Measurements from ENCODE around the gene SSNA1.

SSNA1 gene

DNA sequence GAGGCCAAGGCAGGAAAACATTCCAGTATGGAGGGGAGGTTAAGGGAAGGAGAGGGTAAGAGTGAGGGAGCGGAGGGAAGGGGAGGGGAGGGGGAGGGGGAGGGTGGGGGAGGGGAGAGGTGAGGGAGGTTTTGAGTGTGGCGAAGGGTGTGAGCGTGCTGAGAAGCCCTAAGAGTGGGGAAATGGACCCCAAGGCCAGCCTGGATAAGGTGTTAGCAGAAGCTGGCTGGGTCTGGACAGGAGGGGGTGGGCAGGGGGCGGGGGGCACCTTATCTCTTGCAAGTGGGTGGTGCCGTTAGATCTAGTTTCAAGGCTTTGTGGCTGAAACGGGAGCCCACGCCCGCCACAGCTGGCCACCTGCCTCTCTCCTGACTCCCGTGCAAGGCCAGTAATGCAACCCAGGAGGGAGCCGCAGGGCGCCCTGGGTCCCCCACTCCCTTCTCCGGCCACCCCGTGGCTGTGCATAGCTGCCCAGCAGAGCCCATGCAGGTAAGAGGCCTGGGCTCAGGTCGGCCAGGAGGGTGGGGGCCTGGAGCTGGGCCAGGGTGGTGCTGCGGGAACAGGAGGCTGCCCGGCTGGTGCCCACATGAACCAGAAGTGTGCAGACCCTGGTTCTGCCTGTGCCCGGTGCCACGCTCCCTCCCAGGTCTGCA, 39.5 kb downstream of the SSNA1 start:
- DNase-seq (ENCODE audit: low read depth, low spot score) = no peak
- peak overlapping the region; percentile 94 for H3K27ac ChIP-seq

DNA sequence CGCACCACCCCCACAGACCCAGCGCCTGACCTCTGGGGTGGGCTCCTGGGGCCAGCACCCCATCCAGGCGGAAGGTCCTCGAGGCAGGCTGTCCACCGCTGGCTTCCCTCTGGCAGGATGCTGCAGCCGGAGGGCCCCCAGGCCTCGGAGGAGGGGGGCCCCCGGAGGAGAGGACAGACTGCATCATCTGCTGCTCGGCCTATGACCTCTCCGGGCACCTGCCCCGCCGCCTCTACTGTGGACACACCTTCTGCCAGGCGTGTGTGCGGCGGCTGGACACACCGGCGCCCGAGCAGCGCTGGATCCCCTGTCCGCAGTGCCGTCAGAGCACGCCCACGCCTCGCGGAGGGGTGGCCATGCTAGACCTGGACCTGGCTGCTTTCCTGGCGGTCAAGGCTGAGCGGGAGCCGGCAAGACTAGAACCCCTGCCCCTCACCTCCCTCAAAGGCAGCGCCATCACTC, 40.1 kb downstream of the SSNA1 start:
- H3K27ac ChIP-seq = no peak overlapping the region
- DNase-seq (ENCODE audit: low read depth, low spot score) = no peak

DNA sequence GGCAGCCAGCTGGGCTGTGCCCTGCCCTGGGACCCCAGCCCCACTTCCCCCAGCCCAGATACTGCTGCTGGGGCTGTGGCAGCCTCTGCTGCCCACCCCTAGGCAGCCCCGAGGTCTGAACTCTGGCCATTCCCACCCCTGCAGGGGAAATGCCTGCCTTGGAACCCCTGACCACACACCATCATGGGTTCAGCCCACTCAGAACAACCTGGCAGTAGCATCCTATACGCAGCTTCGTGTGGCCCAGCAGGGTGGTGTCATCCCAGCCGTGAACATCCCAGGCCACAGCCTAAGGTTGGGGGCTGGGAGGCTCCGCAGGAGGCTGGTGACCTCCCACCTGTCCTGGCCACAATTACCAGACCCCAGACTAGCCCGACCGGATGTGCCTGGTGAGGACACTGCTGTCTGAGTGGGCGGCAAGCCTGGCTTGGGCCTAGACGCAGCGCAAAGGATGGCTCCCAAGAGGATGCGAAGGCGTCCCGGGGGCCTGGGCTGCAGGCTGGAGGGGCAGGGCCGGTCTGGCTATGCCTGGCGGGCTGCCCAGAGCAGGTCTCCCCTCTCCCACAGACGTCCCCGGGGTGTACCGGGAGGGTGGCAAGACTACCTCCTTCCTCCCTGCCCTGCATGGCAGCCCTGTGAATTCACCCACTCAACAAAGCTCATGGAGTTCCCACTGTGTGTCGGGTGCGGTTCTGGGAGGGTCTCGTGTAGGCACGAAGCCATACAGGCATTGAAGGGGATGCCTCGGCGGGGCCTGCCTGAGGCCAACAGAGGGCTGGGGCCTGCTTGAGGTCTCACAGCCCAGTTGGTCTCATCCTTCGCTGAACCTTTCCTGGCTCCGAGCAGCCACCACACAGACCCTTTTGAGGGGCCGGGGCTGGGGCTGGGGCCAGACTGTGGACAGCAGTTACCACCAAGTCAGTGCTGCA, 40.8 kb downstream of the SSNA1 start:
- no peak for DNase-seq (ENCODE audit: low read depth, low spot score)

DNA sequence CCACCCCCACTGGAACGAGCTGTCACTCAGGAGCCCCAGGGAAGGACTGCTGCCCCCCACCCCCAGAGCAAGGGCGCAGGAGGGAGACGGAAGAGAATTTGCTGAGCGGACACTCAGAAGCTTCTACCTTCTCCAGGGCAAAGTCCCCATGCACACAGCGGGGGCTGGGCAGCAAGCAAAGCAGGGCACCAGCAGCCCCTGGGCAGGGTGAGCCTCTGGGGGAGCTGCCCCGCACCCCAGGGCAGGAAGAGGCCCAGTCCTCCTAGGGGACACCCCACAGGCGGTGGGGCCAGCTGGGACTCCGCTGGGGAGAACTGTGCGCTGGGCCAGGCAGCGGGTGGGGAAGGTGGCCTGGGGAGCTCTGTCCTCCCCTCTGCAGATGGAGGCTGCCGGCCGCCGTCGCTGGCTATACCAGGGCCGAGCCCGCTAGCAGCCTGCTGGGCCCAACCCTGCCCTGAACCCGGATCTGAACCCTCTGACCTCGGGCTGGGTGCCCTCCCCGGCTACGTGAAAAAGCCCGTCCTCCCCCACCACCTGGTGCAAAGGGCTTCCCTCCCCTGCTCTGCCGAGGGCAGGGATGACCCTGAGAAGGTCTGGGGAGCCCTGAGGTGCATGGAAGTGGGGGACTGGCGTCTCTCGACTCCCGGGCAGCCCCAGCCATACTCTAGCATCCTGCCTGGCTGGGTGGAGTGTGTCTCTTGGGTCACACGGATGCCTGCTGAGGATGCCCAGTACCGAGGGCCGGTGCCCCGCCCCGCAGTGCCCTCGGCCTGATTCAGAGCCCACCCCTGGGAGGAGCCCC, 41.6 kb downstream of the SSNA1 start:
- no peak overlapping the region for H3K27ac ChIP-seq
- no peak for DNase-seq (ENCODE audit: low read depth, low spot score)

More for the DNA sequence above, 40.8 kb downstream of the SSNA1 start:
- no peak overlapping the region for H3K27ac ChIP-seq

DNA sequence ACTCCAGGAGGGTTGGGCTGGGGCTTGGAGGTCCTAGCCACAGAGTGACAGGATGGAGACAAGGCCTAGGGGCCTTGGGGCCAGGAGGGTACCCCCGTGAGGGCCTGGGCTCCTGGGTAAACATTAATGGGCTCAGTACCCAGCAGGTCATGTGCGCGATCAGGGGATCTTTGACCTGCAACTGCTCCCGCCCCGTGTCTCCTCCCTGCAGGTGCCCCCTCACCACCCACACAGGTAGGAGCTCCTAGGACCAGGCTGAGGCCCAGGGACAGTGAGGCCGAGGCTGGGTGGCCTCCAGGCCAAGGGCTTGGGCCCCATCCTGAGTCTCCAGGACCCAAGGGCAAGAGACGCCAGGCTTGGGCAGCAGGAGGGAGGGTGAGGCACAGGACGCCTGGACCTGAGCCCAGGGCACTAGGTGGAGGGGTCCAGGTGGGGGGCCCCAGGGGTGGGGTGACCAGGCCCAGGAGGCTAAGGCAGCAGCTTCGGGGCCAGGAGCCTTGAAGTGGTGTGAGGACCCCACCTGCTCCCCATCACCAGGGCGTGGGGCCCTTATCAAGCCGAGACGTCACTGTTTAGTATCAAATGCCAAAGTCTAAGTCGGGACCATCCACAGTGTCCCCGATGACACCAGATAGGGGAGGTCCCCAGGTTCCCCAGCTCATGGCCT, 42.4 kb downstream of the SSNA1 start, which contains the start of gene SLC34A3:
Gene SLC34A3, plus strand, starts transcription at position 197 of the 667 bp plus-strand sequence. CDS start 802 bp downstream, outside the sequence.
- no peak for DNase-seq (ENCODE audit: low read depth, low spot score)
- no peak within 1 kb of the TSS for H3K27ac ChIP-seq

DNA sequence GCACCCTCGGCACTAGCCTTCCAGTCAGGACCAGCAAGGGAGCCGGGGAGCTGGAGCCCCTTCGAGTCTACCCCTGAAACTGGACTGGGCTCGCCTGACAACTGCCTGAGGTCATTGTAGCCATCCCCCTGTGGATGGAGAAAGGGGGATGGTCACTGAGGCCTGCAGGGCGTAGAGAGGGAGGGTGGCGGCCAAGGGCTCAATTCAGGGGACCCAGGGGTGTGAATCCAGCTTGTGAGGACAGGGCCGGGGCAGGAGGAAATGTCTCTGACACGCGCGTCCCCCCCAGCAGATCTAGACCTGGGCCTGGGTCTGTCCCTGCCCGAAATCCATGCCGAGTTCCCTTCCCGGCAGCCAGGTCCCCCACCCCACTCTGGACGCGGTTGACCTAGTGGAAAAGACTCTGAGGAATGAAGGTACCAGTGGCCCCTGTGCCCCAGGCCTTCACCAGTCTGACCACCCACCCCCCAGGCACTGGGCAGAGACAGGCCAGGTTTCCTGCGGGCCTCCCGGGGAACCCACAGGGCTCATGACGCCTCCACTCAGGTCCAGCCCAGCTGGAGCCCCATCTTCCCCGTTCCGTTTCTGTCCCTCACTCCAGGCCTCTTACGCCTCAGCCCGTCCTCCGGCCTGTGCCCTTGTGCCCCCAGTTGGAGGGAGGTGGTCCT, 43.0 kb downstream of the SSNA1 start:
- H3K27ac ChIP-seq = no peak overlapping the region
- DNase-seq (ENCODE audit: low read depth, low spot score) = no peak

DNA sequence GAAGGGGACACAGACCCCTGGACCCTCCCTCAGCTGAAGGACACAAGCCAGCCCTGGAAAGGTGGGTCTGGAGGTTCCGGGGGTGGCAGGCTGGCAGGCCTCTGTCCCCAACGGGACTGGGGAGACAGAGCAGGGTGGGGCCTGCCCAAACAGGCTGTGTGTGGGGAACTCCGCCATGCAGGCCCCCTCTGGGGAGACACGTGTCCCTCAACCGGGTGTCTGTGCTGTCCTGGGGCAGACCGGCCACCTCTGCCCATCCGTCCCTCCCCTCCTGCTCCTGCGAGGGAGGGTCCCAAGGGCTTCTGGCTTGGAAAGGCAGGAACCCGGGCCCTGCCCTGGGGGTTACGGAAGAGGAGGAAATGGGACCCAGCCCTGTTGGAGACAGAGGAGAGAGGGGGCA, 43.6 kb downstream of the SSNA1 start:
- H3K27ac ChIP-seq = no peak overlapping the region
- DNase-seq (ENCODE audit: low read depth, low spot score) = no peak

DNA sequence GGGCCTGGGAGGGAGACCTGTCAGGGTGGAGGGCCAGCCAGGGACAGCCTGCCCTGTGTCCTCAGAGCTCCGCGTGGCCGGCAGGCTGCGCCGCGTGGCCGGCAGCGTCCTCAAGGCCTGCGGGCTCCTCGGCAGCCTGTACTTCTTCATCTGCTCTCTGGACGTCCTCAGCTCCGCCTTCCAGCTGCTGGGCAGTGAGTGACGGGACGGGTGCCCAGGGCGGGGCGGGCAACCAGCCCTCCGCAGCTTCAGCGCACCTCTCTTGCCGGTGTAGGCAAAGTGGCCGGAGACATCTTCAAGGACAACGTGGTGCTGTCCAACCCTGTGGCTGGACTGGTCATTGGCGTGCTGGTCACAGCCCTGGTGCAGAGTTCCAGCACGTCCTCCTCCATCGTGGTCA, 44.0 kb downstream of the SSNA1 start:
- no peak overlapping the region for H3K27ac ChIP-seq
- no peak for DNase-seq (ENCODE audit: low read depth, low spot score)

DNA sequence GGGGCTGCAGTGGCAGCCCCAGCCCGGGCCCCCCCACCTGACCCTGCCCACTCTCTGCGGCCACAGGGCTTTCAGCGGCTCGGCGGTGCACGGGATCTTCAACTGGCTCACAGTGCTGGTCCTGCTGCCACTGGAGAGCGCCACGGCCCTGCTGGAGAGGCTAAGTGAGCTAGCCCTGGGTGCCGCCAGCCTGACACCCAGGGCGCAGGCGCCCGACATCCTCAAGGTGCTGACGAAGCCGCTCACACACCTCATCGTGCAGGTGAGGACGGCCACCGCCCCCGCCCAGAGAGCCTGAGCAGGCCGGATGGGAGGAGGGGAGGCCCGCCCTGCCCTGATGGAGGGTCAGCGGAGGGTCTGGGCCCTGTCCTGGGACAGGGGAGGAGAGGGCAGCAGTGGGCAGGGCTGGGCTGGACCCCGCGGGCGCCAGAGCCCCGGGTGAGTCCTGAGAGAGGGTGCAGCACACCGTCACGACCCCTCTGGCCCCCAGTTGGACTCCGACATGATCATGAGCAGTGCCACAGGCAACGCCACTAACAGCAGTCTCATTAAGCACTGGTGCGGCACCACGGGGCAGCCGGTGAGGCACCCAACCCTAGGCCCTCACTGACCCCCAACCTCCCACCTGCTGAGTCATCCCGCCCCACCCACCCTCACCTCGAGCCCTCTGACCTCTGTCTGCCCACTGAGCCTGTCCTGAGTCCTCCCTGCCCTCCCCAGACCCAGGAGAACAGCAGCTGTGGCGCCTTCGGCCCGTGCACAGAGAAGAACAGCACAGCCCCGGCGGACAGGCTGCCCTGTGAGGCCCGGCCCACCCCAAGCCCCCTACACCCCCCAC, 44.9 kb downstream of the SSNA1 start:
- no peak for DNase-seq (ENCODE audit: low read depth, low spot score)
- no peak overlapping the region for H3K27ac ChIP-seq

DNA sequence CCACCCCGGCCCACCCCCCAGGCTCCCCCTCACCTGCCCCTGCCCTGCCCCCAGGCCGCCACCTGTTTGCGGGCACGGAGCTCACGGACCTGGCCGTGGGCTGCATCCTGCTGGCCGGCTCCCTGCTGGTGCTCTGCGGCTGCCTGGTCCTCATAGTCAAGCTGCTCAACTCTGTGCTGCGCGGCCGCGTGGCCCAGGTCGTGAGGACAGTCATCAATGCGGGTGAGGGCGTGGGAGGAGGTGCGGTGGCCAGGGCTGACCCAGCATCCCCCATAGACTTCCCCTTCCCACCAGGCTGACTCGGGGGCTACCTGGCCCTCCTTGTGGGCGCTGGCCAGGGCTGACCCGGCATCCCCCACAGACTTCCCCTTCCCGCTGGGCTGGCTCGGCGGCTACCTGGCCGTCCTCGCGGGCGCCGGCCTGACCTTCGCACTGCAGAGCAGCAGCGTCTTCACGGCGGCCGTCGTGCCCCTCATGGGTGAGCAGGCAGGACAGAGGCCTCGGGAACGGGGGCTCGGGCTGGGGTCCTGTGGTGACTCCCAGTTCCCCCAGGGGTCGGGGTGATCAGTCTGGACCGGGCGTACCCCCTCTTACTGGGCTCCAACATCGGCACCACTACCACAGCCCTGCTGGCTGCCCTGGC, 45.7 kb downstream of the SSNA1 start:
- no peak overlapping the region for H3K27ac ChIP-seq
- DNase-seq (ENCODE audit: low read depth, low spot score) = no peak

DNA sequence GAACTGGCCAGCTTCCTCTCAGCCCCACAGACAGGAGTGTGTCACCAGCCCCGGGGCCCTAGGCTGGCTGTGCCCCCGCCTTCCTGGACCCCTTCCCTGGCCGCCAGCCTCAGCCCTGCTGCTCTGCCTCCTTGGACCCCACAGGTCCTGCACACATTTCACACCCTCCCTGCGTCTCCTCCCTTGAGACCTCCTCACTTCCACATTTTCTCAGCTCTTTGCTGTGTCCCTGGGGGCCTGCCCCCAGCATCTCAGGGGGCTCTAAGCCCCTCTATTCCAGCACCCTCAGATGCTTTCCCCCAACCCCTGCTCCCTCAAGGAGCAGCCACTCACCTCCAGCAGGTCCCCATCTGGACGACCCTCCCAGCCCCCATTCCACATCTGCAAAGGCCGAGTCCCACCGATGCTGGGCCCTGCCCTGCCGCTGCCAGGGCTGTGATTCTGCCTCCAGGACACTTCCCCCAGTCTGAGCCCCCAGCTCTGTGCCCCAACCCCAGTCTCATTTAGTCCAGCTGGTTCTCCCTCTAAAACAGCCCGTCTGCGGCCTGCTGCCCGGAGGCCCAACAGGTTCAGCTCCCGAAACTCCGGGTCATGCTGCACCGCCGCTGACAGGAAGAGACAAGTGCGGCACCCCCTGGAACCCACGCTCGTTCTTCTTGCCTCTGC, 46.4 kb downstream of the SSNA1 start:
- no peak for DNase-seq (ENCODE audit: low read depth, low spot score)
- no peak overlapping the region for H3K27ac ChIP-seq

DNA sequence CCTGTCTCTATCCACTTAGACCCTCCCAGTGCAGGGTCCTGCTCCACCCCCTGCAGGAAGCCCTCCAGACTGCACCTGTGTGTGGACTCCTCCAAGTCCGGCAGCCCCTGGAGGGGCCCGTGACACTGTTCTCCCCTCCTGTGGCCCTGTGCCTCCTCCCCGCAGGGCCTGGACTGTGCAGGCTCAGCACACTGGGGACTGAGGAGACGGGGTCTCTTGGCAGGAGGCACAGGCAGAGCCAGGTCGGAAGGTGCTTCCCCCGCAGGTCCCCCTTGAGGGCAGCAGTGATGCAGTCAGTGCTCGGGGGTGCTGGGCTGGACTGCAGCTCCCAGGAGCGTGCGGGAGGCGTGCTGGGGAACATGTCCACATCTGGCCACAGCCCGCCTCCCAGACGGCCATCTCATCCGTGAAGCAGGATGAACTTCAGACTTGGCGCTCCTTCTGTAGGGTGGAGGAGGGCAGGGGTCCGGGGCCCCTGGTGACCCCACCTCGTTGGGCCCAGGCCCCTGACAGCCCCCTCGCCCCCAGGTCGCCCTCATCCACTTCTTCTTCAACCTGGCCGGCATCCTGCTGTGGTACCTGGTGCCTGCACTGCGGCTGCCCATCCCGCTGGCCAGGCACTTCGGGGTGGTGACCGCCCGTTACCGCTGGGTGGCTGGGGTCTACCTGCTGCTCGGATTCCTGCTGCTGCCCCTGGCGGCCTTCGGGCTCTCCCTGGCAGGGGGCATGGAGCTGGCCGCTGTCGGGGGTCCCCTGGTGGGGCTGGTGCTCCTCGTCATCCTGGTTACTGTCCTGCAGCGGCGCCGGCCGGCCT, 47.2 kb downstream of the SSNA1 start:
- no peak overlapping the region for H3K27ac ChIP-seq
- DNase-seq (ENCODE audit: low read depth, low spot score) = no peak

DNA sequence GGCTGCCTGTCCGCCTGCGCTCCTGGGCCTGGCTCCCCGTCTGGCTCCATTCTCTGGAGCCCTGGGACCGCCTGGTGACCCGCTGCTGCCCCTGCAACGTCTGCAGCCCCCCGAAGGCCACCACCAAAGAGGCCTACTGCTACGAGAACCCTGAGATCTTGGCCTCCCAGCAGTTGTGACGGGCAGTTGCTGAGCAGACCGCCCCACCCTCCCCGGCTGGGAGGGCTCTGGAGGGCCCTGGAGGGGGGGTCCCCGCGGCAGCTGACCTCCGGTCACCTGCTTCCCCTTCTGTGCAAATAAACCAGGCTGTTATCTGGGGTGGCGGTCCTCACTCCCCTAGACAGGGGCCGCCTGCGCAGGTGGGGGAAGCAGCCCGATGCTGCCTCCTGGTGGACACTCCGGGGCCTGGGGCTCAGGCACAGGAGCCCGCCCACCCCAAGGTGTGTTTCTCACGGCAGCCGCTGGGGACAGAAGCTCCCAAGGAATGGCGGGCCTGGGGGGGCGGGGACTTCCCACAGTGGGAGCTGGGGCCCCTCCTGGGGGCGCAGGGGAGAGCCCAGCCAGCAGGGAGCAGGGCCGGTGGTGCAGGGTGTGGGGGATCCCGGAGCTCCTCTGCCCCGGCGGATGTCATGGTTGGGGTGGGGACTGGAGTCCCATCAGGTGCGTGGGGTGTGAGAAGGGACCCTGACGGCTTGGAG, 47.9 kb downstream of the SSNA1 start:
- DNase-seq (ENCODE audit: low read depth, low spot score) = no peak
- H3K27ac ChIP-seq = no peak overlapping the region

DNA sequence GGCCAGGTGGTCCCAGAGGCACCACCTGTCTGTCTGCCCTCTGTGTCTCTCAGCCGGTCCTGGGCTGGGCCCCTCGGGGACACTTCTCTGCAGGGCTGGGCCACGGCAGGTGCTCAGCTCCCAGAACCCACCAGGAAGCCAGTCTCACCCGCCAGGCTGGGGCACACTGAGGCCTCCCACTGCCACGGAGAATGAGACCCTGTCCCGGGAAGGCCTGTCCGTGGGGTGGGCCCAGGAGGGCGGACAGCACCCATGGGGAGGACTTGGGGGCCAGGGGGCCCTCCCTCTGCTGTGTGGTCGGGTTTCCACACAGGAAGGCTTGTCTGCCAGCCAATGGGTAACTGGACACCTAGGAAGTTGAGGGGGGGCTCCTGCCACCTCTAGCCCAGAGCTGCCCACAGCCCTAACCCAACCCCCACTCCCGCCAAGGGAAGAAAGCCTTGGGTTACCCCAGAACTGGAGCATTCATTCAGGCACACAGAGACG, 48.5 kb downstream of the SSNA1 start:
- no peak overlapping the region for H3K27ac ChIP-seq
- no peak for DNase-seq (ENCODE audit: low read depth, low spot score)

DNA sequence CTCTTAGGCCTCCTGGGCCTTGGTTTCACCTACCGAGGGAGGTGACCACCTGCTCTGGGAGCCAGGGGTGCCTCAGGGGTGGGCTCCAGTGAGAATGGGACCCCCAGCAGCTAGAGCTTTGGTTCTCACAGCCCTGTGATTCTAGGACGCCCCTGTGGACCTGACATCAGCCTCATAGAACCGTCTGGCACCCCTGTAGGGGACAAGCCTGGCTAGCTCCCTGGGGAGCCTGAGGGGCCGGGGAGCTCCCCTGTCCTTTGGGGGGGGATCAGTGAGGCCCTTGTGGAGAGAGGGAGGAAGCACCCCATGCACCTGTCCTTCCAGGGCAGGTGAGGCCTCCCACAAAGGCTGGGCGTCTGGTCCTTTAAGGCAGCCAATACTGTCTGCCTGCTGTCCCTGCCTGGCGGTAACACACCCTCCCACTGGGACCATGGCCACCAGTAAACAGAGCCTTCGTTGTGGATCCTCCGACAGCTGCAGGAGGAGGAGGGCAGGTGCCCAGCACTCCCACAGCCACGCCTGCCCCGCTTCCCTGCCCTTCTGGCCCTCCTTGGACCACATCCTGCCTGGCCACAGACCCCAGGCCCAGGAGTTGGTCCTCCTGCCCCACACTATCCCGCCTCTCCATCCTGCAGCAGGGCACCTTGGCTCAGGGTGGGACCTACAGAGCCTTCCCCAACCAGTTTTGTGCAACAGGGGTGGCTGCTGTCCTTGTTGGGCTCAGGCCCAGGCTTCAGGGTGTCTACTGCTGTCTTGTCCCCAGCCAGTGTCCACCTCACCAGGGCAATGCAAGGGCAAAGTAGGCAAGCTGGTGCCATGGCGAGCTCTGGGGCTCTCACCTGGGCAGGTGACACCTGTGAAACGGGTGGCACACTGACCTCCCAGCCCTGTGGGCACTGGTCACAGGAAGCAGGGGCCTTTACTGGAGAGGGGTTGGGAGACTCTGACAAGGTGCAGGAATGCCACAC, 49.6 kb downstream of the SSNA1 start:
- no peak for DNase-seq (ENCODE audit: low read depth, low spot score)
- no peak overlapping the region for H3K27ac ChIP-seq
